PFSK-1 (cell line): Measurements from ENCODE around the gene RAB9B.

Experiments used
- FOXP2 ChIP-seq: optimal IDR thresholded peaks from 2 replicates; pipeline ENCODE3; 2011; ENCODE audit warnings: borderline replicate concordance, control low read depth, inconsistent platforms; ENCODE audit not compliant: insufficient read depth; ENCODE audit errors: extremely low read length, extremely low read depth
- POLR2AphosphoS5 ChIP-seq: IDR thresholded peaks from 2 replicates; pipeline ENCODE4 v1.6.1; 2012; ENCODE audit warnings: low read depth, mild to moderate bottlenecking, control low read depth, low read length, moderate library complexity
- REST ChIP-seq, 2 experiments: IDR thresholded peaks; 2 replicates each; pipeline versions ENCODE4 v1.6.1 to v1.8.0; 2011 to 2012; ENCODE audit warnings: low read depth in 2 of 2, low read length in 2 of 2, control low read depth in 1 of 2, inconsistent platforms in 1 of 2, mild to moderate bottlenecking in 1 of 2, moderate library complexity in 1 of 2; ENCODE audit not compliant: insufficient read depth in 1 of 2
- SIN3A ChIP-seq: IDR thresholded peaks from 2 replicates; pipeline ENCODE4 v1.6.1; 2012; ENCODE audit warnings: mild to moderate bottlenecking, low read length, moderate library complexity, borderline replicate concordance; ENCODE audit not compliant: insufficient read depth
- TAF1 ChIP-seq: IDR thresholded peaks from 2 replicates; pipeline ENCODE4 v1.6.1; 2012; ENCODE audit warnings: low read length, control low read depth, borderline replicate concordance; ENCODE audit not compliant: insufficient read depth

Gene RAB9B

GRCh38 chrX:103783196-103783595, 48.9 kb downstream of the RAB9B start:
- TF ChIP-seq SIN3A: no peak
- TF ChIP-seq REST (IDR thresholded peaks at IDR 0.05; ENCODE audit: insufficient read depth in 1 of 2, low read depth in 2 of 2, low read length in 2 of 2): no peak
- TF ChIP-seq FOXP2: no peak
- TF ChIP-seq TAF1: no peak
- no peak for TF ChIP-seq POLR2AphosphoS5

- TF ChIP-seq SIN3A (no peak), TAF1 (no peak), POLR2AphosphoS5 (no peak), FOXP2 (no peak), REST (IDR thresholded peaks at IDR 0.05; ENCODE audit: insufficient read depth in 1 of 2, low read depth in 2 of 2, low read length in 2 of 2) (no peak)
These were observed 49.4 kb downstream of the RAB9B start for GRCh38 chrX:103782640-103783039.

GRCh38 chrX:103781706-103782105, 50.4 kb downstream of the RAB9B start:
- TF ChIP-seq TAF1 (no peak), FOXP2 (no peak), POLR2AphosphoS5 (no peak), REST (IDR thresholded peaks at IDR 0.05; ENCODE audit: insufficient read depth in 1 of 2, low read depth in 2 of 2, low read length in 2 of 2) (no peak), SIN3A (no peak)

- TF ChIP-seq POLR2AphosphoS5 (no peak), TAF1 (no peak), FOXP2 (no peak), SIN3A (no peak), REST (IDR thresholded peaks at IDR 0.05; ENCODE audit: insufficient read depth in 1 of 2, low read depth in 2 of 2, low read length in 2 of 2) (no peak)
These were observed 51.0 kb downstream of the RAB9B start for GRCh38 chrX:103781062-103781402.

- TF ChIP-seq SIN3A (no peak), POLR2AphosphoS5 (no peak), FOXP2 (no peak), TAF1 (no peak), REST (IDR thresholded peaks at IDR 0.05; ENCODE audit: insufficient read depth in 1 of 2, low read depth in 2 of 2, low read length in 2 of 2) (no peak)
These were observed 51.6 kb downstream of the RAB9B start for GRCh38 chrX:103780336-103781061.
